ENCODE measurements around the gene ZBTB20. TPM values are rescaled to one million over a fixed set of nuclear protein-coding genes. Genes with fewer than 3 reads are reported as not detected.
A peak's percentile ranks its signal among the peaks of the same experiment; 100 is the strongest.

The ZBTB20 gene
- total RNA-seq, 1 donor from 2014 or later, result 21.4 TPM

- Histone ChIP-seq H3K4me3 (ENCODE audit: insufficient read depth, low read depth, low read length) (peak overlapping the region; percentile 30), H3K9ac (ENCODE audit: low read length) (peak overlapping the region; percentile 67), H4K20me1 (ENCODE audit: insufficient read depth, low read length) (no peaks in the 10 kb centered on the region), H3K4me2 (ENCODE audit: low read length) (peak overlapping the region; percentile 75), H3K79me2 (ENCODE audit: insufficient read depth, low read length) (peaks cover 6% of the 10 kb centered on the region), H3K9me3 (ENCODE audit: insufficient read depth, low read depth, low read length) (no peaks in the 10 kb centered on the region), H3K27ac (ENCODE audit: low read depth, low read length) (peak overlapping the region; percentile 35), H3K36me3 (ENCODE audit: insufficient read depth, low read length) (no peaks in the 10 kb centered on the region), H3K27me3 (ENCODE audit: insufficient read depth, low read length) (no peaks in the 10 kb centered on the region), H3K4me1 (ENCODE audit: insufficient read depth, low read length) (peaks cover 19% of the 10 kb centered on the region), H2AFZ (ENCODE audit: low read depth, low read length) (peak overlapping the region; percentile 6)
- Mint-ChIP-seq H3K9me3 (ENCODE audit: unreplicated experiment) (no peaks in the 10 kb centered on the region), H3K4me3 (ENCODE audit: unreplicated experiment) (no peak overlapping the region), H3K27me3 (ENCODE audit: low read depth, unreplicated experiment) (no peaks in the 10 kb centered on the region), H3K27ac (ENCODE audit: unreplicated experiment) (peak overlapping the region; percentile 73), H3K36me3 (ENCODE audit: low read depth, unreplicated experiment) (no peaks in the 10 kb centered on the region), H3K4me1 (ENCODE audit: low read depth, unreplicated experiment) (peaks cover 19% of the 10 kb centered on the region)
- TF ChIP-seq EZH2 (IDR thresholded peaks at IDR 0.05; ENCODE audit: insufficient read depth, low read length), result no peak
- TF ChIP-seq CTCF (IDR thresholded peaks at IDR 0.05; ENCODE audit: insufficient read depth, low read depth, low read length), result no peak
- no peak for DNase-seq (ENCODE audit: low read depth)
- FAIRE-seq, result no peak
These were observed 746.7 kb downstream of the ZBTB20 start for GRCh38 chr3:114400371-114400770.

GRCh38 chr3:114394551-114394950, 752.5 kb downstream of the ZBTB20 start:
- H3K9me3 ChIP-seq (ENCODE audit: insufficient read depth, low read depth, low read length), result no peaks in the 10 kb centered on the region
- H3K4me3 ChIP-seq (ENCODE audit: insufficient read depth, low read depth, low read length), result no peak overlapping the region
- no peak overlapping the region for H3K9ac ChIP-seq (ENCODE audit: low read length)
- no peak overlapping the region for H3K4me2 ChIP-seq (ENCODE audit: low read length)
- no peak overlapping the region for H2AFZ ChIP-seq (ENCODE audit: low read depth, low read length)
- no peaks in the 10 kb centered on the region for H3K27me3 ChIP-seq (ENCODE audit: insufficient read depth, low read length)
- no peaks in the 10 kb centered on the region for H3K27me3 Mint-ChIP-seq (ENCODE audit: low read depth, unreplicated experiment)
- H3K4me1 ChIP-seq (ENCODE audit: insufficient read depth, low read length), result no peaks in the 10 kb centered on the region
- TF ChIP-seq EZH2 (IDR thresholded peaks at IDR 0.05; ENCODE audit: insufficient read depth, low read length) (no peak), CTCF (IDR thresholded peaks at IDR 0.05; ENCODE audit: insufficient read depth, low read depth, low read length) (no peak)
- no peak overlapping the region for H3K27ac Mint-ChIP-seq (ENCODE audit: unreplicated experiment)
- DNase-seq (ENCODE audit: low read depth) (no peak), FAIRE-seq (no peak)
- no peaks in the 10 kb centered on the region for H3K36me3 ChIP-seq (ENCODE audit: insufficient read depth, low read length)
- H3K79me2 ChIP-seq (ENCODE audit: insufficient read depth, low read length), result peaks cover 3% of the 10 kb centered on the region
- no peaks in the 10 kb centered on the region for H3K4me1 Mint-ChIP-seq (ENCODE audit: low read depth, unreplicated experiment)
- no peaks in the 10 kb centered on the region for H3K36me3 Mint-ChIP-seq (ENCODE audit: low read depth, unreplicated experiment)
- no peaks in the 10 kb centered on the region for H4K20me1 ChIP-seq (ENCODE audit: insufficient read depth, low read length)
- no peak overlapping the region for H3K27ac ChIP-seq (ENCODE audit: low read depth, low read length)
- H3K4me3 Mint-ChIP-seq (ENCODE audit: unreplicated experiment), result no peak overlapping the region
- no peaks in the 10 kb centered on the region for H3K9me3 Mint-ChIP-seq (ENCODE audit: unreplicated experiment)

GRCh38 chr3:114393367-114394072, 753.6 kb downstream of the ZBTB20 start:
- no peaks in the 10 kb centered on the region for H4K20me1 ChIP-seq (ENCODE audit: insufficient read depth, low read length)
- Mint-ChIP-seq H3K4me1 (ENCODE audit: low read depth, unreplicated experiment) (no peaks in the 10 kb centered on the region), H3K36me3 (ENCODE audit: low read depth, unreplicated experiment) (peaks cover 2% of the 10 kb centered on the region), H3K27ac (ENCODE audit: unreplicated experiment) (no peak overlapping the region), H3K27me3 (ENCODE audit: low read depth, unreplicated experiment) (no peaks in the 10 kb centered on the region), H3K4me3 (ENCODE audit: unreplicated experiment) (no peak overlapping the region), H3K9me3 (ENCODE audit: unreplicated experiment) (no peaks in the 10 kb centered on the region)
- H3K27me3 ChIP-seq (ENCODE audit: insufficient read depth, low read length), result no peaks in the 10 kb centered on the region
- no peak overlapping the region for H3K27ac ChIP-seq (ENCODE audit: low read depth, low read length)
- FAIRE-seq (no peak), DNase-seq (ENCODE audit: low read depth) (no peak)
- H3K4me1 ChIP-seq (ENCODE audit: insufficient read depth, low read length), result no peaks in the 10 kb centered on the region
- no peak overlapping the region for H2AFZ ChIP-seq (ENCODE audit: low read depth, low read length)
- no peak for TF ChIP-seq CTCF (IDR thresholded peaks at IDR 0.05; ENCODE audit: insufficient read depth, low read depth, low read length)
- no peak for TF ChIP-seq EZH2 (IDR thresholded peaks at IDR 0.05; ENCODE audit: insufficient read depth, low read length)
- H3K36me3 ChIP-seq (ENCODE audit: insufficient read depth, low read length), result no peaks in the 10 kb centered on the region
- no peak overlapping the region for H3K4me3 ChIP-seq (ENCODE audit: insufficient read depth, low read depth, low read length)
- no peak overlapping the region for H3K9ac ChIP-seq (ENCODE audit: low read length)
- H3K9me3 ChIP-seq (ENCODE audit: insufficient read depth, low read depth, low read length), result no peaks in the 10 kb centered on the region
- peaks cover 3% of the 10 kb centered on the region for H3K79me2 ChIP-seq (ENCODE audit: insufficient read depth, low read length)
- H3K4me2 ChIP-seq (ENCODE audit: low read length), result no peak overlapping the region
